ENCODE measurements around the gene FGF12.

Gene FGF12

GRCh38 chr3:192607798-192608197, 119.5 kb downstream of the FGF12 start:
- Histone ChIP-seq H3F3A (ENCODE audit: insufficient read depth, low read length) (no peaks in the 10 kb centered on the region), H4K20me1 (ENCODE audit: insufficient read depth, low read length) (no peaks in the 10 kb centered on the region), H3K4me1 (ENCODE audit: insufficient read depth, low read length, severe bottlenecking) (no peaks in the 10 kb centered on the region), H3K27ac (ENCODE audit: low read depth, low read length, poor library complexity, severe bottlenecking) (no peak overlapping the region), H2AFZ (ENCODE audit: low read length) (no peak overlapping the region), H3K9me3 (ENCODE audit: low read length) (no peaks in the 10 kb centered on the region), H3K9me2 (ENCODE audit: low read depth, low read length) (no peaks in the 10 kb centered on the region), H3K4me2 (ENCODE audit: low read length) (no peak overlapping the region), H3K4me3 (ENCODE audit: low read depth, low read length, poor library complexity, severe bottlenecking) (no peak overlapping the region), H3K9ac (ENCODE audit: low read length) (no peak overlapping the region), H3K79me2 (ENCODE audit: insufficient read depth, low read length) (no peaks in the 10 kb centered on the region), H3K36me3 (ENCODE audit: insufficient read depth, low read length) (no peaks in the 10 kb centered on the region), H3K27me3 (ENCODE audit: insufficient read depth, low read length) (no peaks in the 10 kb centered on the region)
- TF ChIP-seq, protein P1, sequence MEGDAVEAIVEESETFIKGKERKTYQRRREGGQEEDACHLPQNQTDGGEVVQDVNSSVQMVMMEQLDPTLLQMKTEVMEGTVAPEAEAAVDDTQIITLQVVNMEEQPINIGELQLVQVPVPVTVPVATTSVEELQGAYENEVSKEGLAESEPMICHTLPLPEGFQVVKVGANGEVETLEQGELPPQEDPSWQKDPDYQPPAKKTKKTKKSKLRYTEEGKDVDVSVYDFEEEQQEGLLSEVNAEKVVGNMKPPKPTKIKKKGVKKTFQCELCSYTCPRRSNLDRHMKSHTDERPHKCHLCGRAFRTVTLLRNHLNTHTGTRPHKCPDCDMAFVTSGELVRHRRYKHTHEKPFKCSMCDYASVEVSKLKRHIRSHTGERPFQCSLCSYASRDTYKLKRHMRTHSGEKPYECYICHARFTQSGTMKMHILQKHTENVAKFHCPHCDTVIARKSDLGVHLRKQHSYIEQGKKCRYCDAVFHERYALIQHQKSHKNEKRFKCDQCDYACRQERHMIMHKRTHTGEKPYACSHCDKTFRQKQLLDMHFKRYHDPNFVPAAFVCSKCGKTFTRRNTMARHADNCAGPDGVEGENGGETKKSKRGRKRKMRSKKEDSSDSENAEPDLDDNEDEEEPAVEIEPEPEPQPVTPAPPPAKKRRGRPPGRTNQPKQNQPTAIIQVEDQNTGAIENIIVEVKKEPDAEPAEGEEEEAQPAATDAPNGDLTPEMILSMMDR (IDR thresholded peaks at IDR 0.05; ENCODE audit: low read length), result no peak
- TF ChIP-seq EZH2 (IDR thresholded peaks at IDR 0.05; ENCODE audit: borderline replicate concordance, low read length), result no peak

DNA sequence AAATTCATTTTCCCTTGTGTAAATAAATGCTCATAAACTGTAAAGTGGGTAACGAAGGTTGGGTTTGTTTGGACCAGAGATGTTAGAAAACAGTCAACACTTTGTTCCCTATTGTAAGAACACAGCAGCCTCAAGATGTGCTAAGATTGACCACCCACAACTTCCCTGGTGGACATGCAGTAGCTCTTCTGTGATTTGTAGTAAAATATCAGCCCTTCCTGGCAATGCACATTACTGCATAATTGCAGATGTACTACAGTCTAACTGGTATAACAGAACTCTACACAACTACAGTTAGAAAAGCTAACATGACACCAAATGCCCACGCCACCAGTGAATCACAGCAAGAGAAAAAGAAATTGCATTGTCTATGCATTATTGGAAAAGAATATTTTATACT, 129.4 kb downstream of the FGF12 start:
- no peak overlapping the region for H3K27ac ChIP-seq (ENCODE audit: low read depth, low read length, poor library complexity, severe bottlenecking)

GRCh38 chr3:192597506-192597905, 129.8 kb downstream of the FGF12 start:
- Histone ChIP-seq H3K9me3 (ENCODE audit: low read length) (no peaks in the 10 kb centered on the region), H3K79me2 (ENCODE audit: insufficient read depth, low read length) (no peaks in the 10 kb centered on the region), H3K4me1 (ENCODE audit: insufficient read depth, low read length, severe bottlenecking) (no peaks in the 10 kb centered on the region), H3K4me2 (ENCODE audit: low read length) (no peak overlapping the region), H3F3A (ENCODE audit: insufficient read depth, low read length) (no peaks in the 10 kb centered on the region), H3K27ac (ENCODE audit: low read depth, low read length, poor library complexity, severe bottlenecking) (no peak overlapping the region), H3K9me2 (ENCODE audit: low read depth, low read length) (no peaks in the 10 kb centered on the region), H3K9ac (ENCODE audit: low read length) (no peak overlapping the region), H2AFZ (ENCODE audit: low read length) (no peak overlapping the region), H4K20me1 (ENCODE audit: insufficient read depth, low read length) (no peaks in the 10 kb centered on the region), H3K4me3 (ENCODE audit: low read depth, low read length, poor library complexity, severe bottlenecking) (no peak overlapping the region), H3K27me3 (ENCODE audit: insufficient read depth, low read length) (no peaks in the 10 kb centered on the region), H3K36me3 (ENCODE audit: insufficient read depth, low read length) (no peaks in the 10 kb centered on the region)
- TF ChIP-seq, protein P1 (IDR thresholded peaks at IDR 0.05; ENCODE audit: low read length), result no peak
- no peak for TF ChIP-seq EZH2 (IDR thresholded peaks at IDR 0.05; ENCODE audit: borderline replicate concordance, low read length)

More for the DNA sequence above, 129.4 kb downstream of the FGF12 start:
- no peak overlapping the region for H3K4me2 ChIP-seq (ENCODE audit: low read length)
- no peaks in the 10 kb centered on the region for H3K4me1 ChIP-seq (ENCODE audit: insufficient read depth, low read length, severe bottlenecking)
- no peaks in the 10 kb centered on the region for H3K36me3 ChIP-seq (ENCODE audit: insufficient read depth, low read length)
- no peaks in the 10 kb centered on the region for H3K9me3 ChIP-seq (ENCODE audit: low read length)
- H2AFZ ChIP-seq (ENCODE audit: low read length), result no peak overlapping the region
- no peaks in the 10 kb centered on the region for H3K9me2 ChIP-seq (ENCODE audit: low read depth, low read length)
- no peak overlapping the region for H3K4me3 ChIP-seq (ENCODE audit: low read depth, low read length, poor library complexity, severe bottlenecking)
- H3K9ac ChIP-seq (ENCODE audit: low read length), result no peak overlapping the region
- H3F3A ChIP-seq (ENCODE audit: insufficient read depth, low read length), result no peaks in the 10 kb centered on the region
- no peaks in the 10 kb centered on the region for H4K20me1 ChIP-seq (ENCODE audit: insufficient read depth, low read length)
- H3K79me2 ChIP-seq (ENCODE audit: insufficient read depth, low read length), result no peaks in the 10 kb centered on the region
- TF ChIP-seq EZH2 (IDR thresholded peaks at IDR 0.05; ENCODE audit: borderline replicate concordance, low read length), result no peak
- TF ChIP-seq, protein P1 (IDR thresholded peaks at IDR 0.05; ENCODE audit: low read length), result no peak
- H3K27me3 ChIP-seq (ENCODE audit: insufficient read depth, low read length), result no peaks in the 10 kb centered on the region
